ENCODE data around the gene CREB5.

Gene CREB5

GRCh38 chr7:28753613-28754012 lies 341.3 kb downstream of the CREB5 start:
- no peaks in the 10 kb centered on the region for H3K27me3 ChIP-seq (ENCODE audit: control insufficient read depth, insufficient read depth, low read length)
- no peaks in the 10 kb centered on the region for H3K36me3 ChIP-seq (ENCODE audit: control insufficient read depth, insufficient read depth, low read length)
- H3K4me3 ChIP-seq (ENCODE audit: low read depth, low read length) = no peak overlapping the region
- H3K4me1 ChIP-seq (ENCODE audit: control insufficient read depth, insufficient read depth, low read length) = peaks cover 2% of the 10 kb centered on the region
- H3K9ac ChIP-seq (ENCODE audit: low read depth, low read length) = no peak overlapping the region
- no peaks in the 10 kb centered on the region for H3K9me3 ChIP-seq (ENCODE audit: control insufficient read depth, insufficient read depth, low read length)

GRCh38 chr7:28754027-28754426 lies 341.7 kb downstream of the CREB5 start:
- H3K9ac ChIP-seq (ENCODE audit: low read depth, low read length) = no peak overlapping the region
- no peaks in the 10 kb centered on the region for H3K27me3 ChIP-seq (ENCODE audit: control insufficient read depth, insufficient read depth, low read length)
- H3K9me3 ChIP-seq (ENCODE audit: control insufficient read depth, insufficient read depth, low read length) = no peaks in the 10 kb centered on the region

GRCh38 chr7:28754447-28754846 lies 342.1 kb downstream of the CREB5 start:
- Histone ChIP-seq H3K4me1 (ENCODE audit: control insufficient read depth, insufficient read depth, low read length) (peaks cover 2% of the 10 kb centered on the region), H3K9me3 (ENCODE audit: control insufficient read depth, insufficient read depth, low read length) (no peaks in the 10 kb centered on the region), H3K27me3 (ENCODE audit: control insufficient read depth, insufficient read depth, low read length) (no peaks in the 10 kb centered on the region), H3K36me3 (ENCODE audit: control insufficient read depth, insufficient read depth, low read length) (no peaks in the 10 kb centered on the region), H3K9ac (ENCODE audit: low read depth, low read length) (no peak overlapping the region), H3K4me3 (ENCODE audit: low read depth, low read length) (no peak overlapping the region)

More at GRCh38 chr7:28754027-28754426, 341.7 kb downstream of the CREB5 start:
- no peaks in the 10 kb centered on the region for H3K36me3 ChIP-seq (ENCODE audit: control insufficient read depth, insufficient read depth, low read length)
- peaks cover 2% of the 10 kb centered on the region for H3K4me1 ChIP-seq (ENCODE audit: control insufficient read depth, insufficient read depth, low read length)
- H3K4me3 ChIP-seq (ENCODE audit: low read depth, low read length) = no peak overlapping the region

GRCh38 chr7:28755255-28755654 lies 342.9 kb downstream of the CREB5 start:
- no peaks in the 10 kb centered on the region for H3K9me3 ChIP-seq (ENCODE audit: control insufficient read depth, insufficient read depth, low read length)

GRCh38 chr7:28758186-28758585 lies 345.9 kb downstream of the CREB5 start:
- no peak overlapping the region for H3K4me3 ChIP-seq (ENCODE audit: low read depth, low read length)
- no peaks in the 10 kb centered on the region for H3K27me3 ChIP-seq (ENCODE audit: control insufficient read depth, insufficient read depth, low read length)
- H3K9me3 ChIP-seq (ENCODE audit: control insufficient read depth, insufficient read depth, low read length) = no peaks in the 10 kb centered on the region
- no peak overlapping the region for H3K9ac ChIP-seq (ENCODE audit: low read depth, low read length)
- H3K4me1 ChIP-seq (ENCODE audit: control insufficient read depth, insufficient read depth, low read length) = no peaks in the 10 kb centered on the region
- H3K36me3 ChIP-seq (ENCODE audit: control insufficient read depth, insufficient read depth, low read length) = no peaks in the 10 kb centered on the region

More at GRCh38 chr7:28755255-28755654, 342.9 kb downstream of the CREB5 start:
- H3K4me3 ChIP-seq (ENCODE audit: low read depth, low read length) = no peak overlapping the region
- H3K27me3 ChIP-seq (ENCODE audit: control insufficient read depth, insufficient read depth, low read length) = no peaks in the 10 kb centered on the region
- no peaks in the 10 kb centered on the region for H3K36me3 ChIP-seq (ENCODE audit: control insufficient read depth, insufficient read depth, low read length)
- no peak overlapping the region for H3K9ac ChIP-seq (ENCODE audit: low read depth, low read length)
- peaks cover 2% of the 10 kb centered on the region for H3K4me1 ChIP-seq (ENCODE audit: control insufficient read depth, insufficient read depth, low read length)

- H3K4me1 ChIP-seq (ENCODE audit: control insufficient read depth, insufficient read depth, low read length) = no peaks in the 10 kb centered on the region
- H3K36me3 ChIP-seq (ENCODE audit: control insufficient read depth, insufficient read depth, low read length) = no peaks in the 10 kb centered on the region
- no peaks in the 10 kb centered on the region for H3K27me3 ChIP-seq (ENCODE audit: control insufficient read depth, insufficient read depth, low read length)
- no peaks in the 10 kb centered on the region for H3K9me3 ChIP-seq (ENCODE audit: control insufficient read depth, insufficient read depth, low read length)
- H3K4me3 ChIP-seq (ENCODE audit: low read depth, low read length) = no peak overlapping the region
- no peak overlapping the region for H3K9ac ChIP-seq (ENCODE audit: low read depth, low read length)
Observed at GRCh38 chr7:28759475-28759971, 347.2 kb downstream of the CREB5 start.

GRCh38 chr7:28761505-28761904 lies 349.2 kb downstream of the CREB5 start:
- Histone ChIP-seq H3K36me3 (ENCODE audit: control insufficient read depth, insufficient read depth, low read length) (no peaks in the 10 kb centered on the region), H3K4me1 (ENCODE audit: control insufficient read depth, insufficient read depth, low read length) (no peaks in the 10 kb centered on the region), H3K9me3 (ENCODE audit: control insufficient read depth, insufficient read depth, low read length) (no peaks in the 10 kb centered on the region), H3K27me3 (ENCODE audit: control insufficient read depth, insufficient read depth, low read length) (no peaks in the 10 kb centered on the region), H3K4me3 (ENCODE audit: low read depth, low read length) (no peak overlapping the region), H3K9ac (ENCODE audit: low read depth, low read length) (no peak overlapping the region)

- Histone ChIP-seq H3K27me3 (ENCODE audit: control insufficient read depth, insufficient read depth, low read length) (no peaks in the 10 kb centered on the region), H3K9ac (ENCODE audit: low read depth, low read length) (no peak overlapping the region), H3K9me3 (ENCODE audit: control insufficient read depth, insufficient read depth, low read length) (no peaks in the 10 kb centered on the region), H3K36me3 (ENCODE audit: control insufficient read depth, insufficient read depth, low read length) (no peaks in the 10 kb centered on the region), H3K4me1 (ENCODE audit: control insufficient read depth, insufficient read depth, low read length) (no peaks in the 10 kb centered on the region), H3K4me3 (ENCODE audit: low read depth, low read length) (no peak overlapping the region)
Observed at GRCh38 chr7:28762651-28763050, 350.3 kb downstream of the CREB5 start.

GRCh38 chr7:28766359-28766758 lies 354.0 kb downstream of the CREB5 start:
- Histone ChIP-seq H3K9ac (ENCODE audit: low read depth, low read length) (no peak overlapping the region), H3K4me3 (ENCODE audit: low read depth, low read length) (no peak overlapping the region), H3K9me3 (ENCODE audit: control insufficient read depth, insufficient read depth, low read length) (no peaks in the 10 kb centered on the region), H3K4me1 (ENCODE audit: control insufficient read depth, insufficient read depth, low read length) (no peaks in the 10 kb centered on the region), H3K36me3 (ENCODE audit: control insufficient read depth, insufficient read depth, low read length) (no peaks in the 10 kb centered on the region), H3K27me3 (ENCODE audit: control insufficient read depth, insufficient read depth, low read length) (no peaks in the 10 kb centered on the region)

- H3K36me3 ChIP-seq (ENCODE audit: control insufficient read depth, insufficient read depth, low read length) = no peaks in the 10 kb centered on the region
- no peaks in the 10 kb centered on the region for H3K9me3 ChIP-seq (ENCODE audit: control insufficient read depth, insufficient read depth, low read length)
- H3K9ac ChIP-seq (ENCODE audit: low read depth, low read length) = no peak overlapping the region
- no peaks in the 10 kb centered on the region for H3K27me3 ChIP-seq (ENCODE audit: control insufficient read depth, insufficient read depth, low read length)
- no peak overlapping the region for H3K4me3 ChIP-seq (ENCODE audit: low read depth, low read length)
- H3K4me1 ChIP-seq (ENCODE audit: control insufficient read depth, insufficient read depth, low read length) = no peaks in the 10 kb centered on the region
Observed at GRCh38 chr7:28767356-28767755, 355.0 kb downstream of the CREB5 start.

GRCh38 chr7:28768577-28769147 lies 356.3 kb downstream of the CREB5 start:
- Histone ChIP-seq H3K9ac (ENCODE audit: low read depth, low read length) (no peak overlapping the region), H3K4me1 (ENCODE audit: control insufficient read depth, insufficient read depth, low read length) (no peaks in the 10 kb centered on the region), H3K4me3 (ENCODE audit: low read depth, low read length) (no peak overlapping the region), H3K36me3 (ENCODE audit: control insufficient read depth, insufficient read depth, low read length) (no peaks in the 10 kb centered on the region), H3K9me3 (ENCODE audit: control insufficient read depth, insufficient read depth, low read length) (no peaks in the 10 kb centered on the region), H3K27me3 (ENCODE audit: control insufficient read depth, insufficient read depth, low read length) (no peaks in the 10 kb centered on the region)

GRCh38 chr7:28771906-28772622 lies 359.7 kb downstream of the CREB5 start:
- no peak overlapping the region for H3K9ac ChIP-seq (ENCODE audit: low read depth, low read length)
- H3K4me3 ChIP-seq (ENCODE audit: low read depth, low read length) = no peak overlapping the region
- H3K27me3 ChIP-seq (ENCODE audit: control insufficient read depth, insufficient read depth, low read length) = no peaks in the 10 kb centered on the region
- no peaks in the 10 kb centered on the region for H3K4me1 ChIP-seq (ENCODE audit: control insufficient read depth, insufficient read depth, low read length)
- H3K36me3 ChIP-seq (ENCODE audit: control insufficient read depth, insufficient read depth, low read length) = no peaks in the 10 kb centered on the region
- no peaks in the 10 kb centered on the region for H3K9me3 ChIP-seq (ENCODE audit: control insufficient read depth, insufficient read depth, low read length)

Data from iPS-15b (cell line).